Testis (tissue), 3 donors: Measurements from ENCODE around the gene PJVK. TPM values are rescaled to one million over a fixed set of nuclear protein-coding genes. Genes with fewer than 3 reads are reported as not detected.

Experiments used
- DNase-seq: peaks from one replicate; pipeline ENCODE4 v3.0.0-alpha.2; 2019
- H3K27ac ChIP-seq, 2 donors: fragments of 200-600 bp; sonication (generic); one replicate each; pipeline ENCODE4 v1.5.1; 2019
- H3K27me3 ChIP-seq: fragments of 200-600 bp; sonication (generic); one replicate; pipeline ENCODE4 v1.5.1; 2019
- H3K36me3 ChIP-seq: fragments of 200-600 bp; sonication (generic); one replicate; pipeline ENCODE4 v1.5.1; 2017; ENCODE audit warnings: low read depth; ENCODE audit errors: missing control alignments
- H3K4me1 ChIP-seq: fragments of 200-600 bp; sonication (generic); one replicate; pipeline ENCODE4 v1.5.1; 2019
- H3K4me3 ChIP-seq, 2 donors: fragments of 200-600 bp; sonication (generic); one replicate each; pipeline ENCODE4 v1.5.1; 2017 to 2019
- H3K9me3 ChIP-seq: fragments of 200-600 bp; sonication (generic); one replicate; pipeline ENCODE4 v1.5.1; 2017
- CTCF ChIP-seq, 3 experiments: fragments of 450-650 bp in 2 of 3; fragments of 200-600 bp in 1 of 3; sonication (generic) in 1 of 3; IDR thresholded peaks; one replicate each; pipeline ENCODE4 v1.5.1; 2016 to 2019; ENCODE audit warnings: antibody characterized with exemption in 3 of 3, mild to moderate bottlenecking in 2 of 3, moderate library complexity in 1 of 3
- POLR2A ChIP-seq: fragments of 450-650 bp; IDR thresholded peaks from one replicate; pipeline ENCODE4 v1.6.1; 2017; ENCODE audit warnings: antibody characterized with exemption, mild to moderate bottlenecking, moderate library complexity
- WGBS, 2 donors: methylation state at CpG; one replicate each; pipeline ENCODE4 v1.1.5; 2018; 5-methylcytosine and 5-hydroxymethylcytosine counted together
- intact Hi-C: fragments of 100-400 bp; cut with DNase I; formaldehyde crosslinking; loops from one replicate; pipeline ENCODE4 v1.15.1; 2023; ENCODE audit warnings: low total_unique reads
- polyA plus RNA-seq: library from polyadenylated mRNA; stranded (reverse); fragments of 350-450 nt; fragmentation: Illumina TruSeq; extraction: RNeasy Lipid Tissue Mini Kit (QIAGEN cat#74804); gene quantifications from one replicate; pipeline ENCODE4 v1.2.3, GENCODE V29; 2014; ENCODE audit warnings: low read depth, low replicate concordance; ENCODE audit not compliant: insufficient read depth
- total RNA-seq, 2 donors: library from RNA; depleted of rRNA; stranded (reverse); fragments of >200 nt; gene quantifications; one replicate each; pipeline ENCODE4 v1.2.3, GENCODE V29; 2016

The PJVK gene
- total and polyA plus RNA-seq, 3 donors from 2014 or later, result 20.6 to 61.3 (median 31.7) TPM

- TF ChIP-seq POLR2A (no peak), CTCF (IDR thresholded peaks at IDR 0.05) (no peak)
- no peak for DNase-seq
- H3K27ac ChIP-seq, result no peak overlapping the region
- H3K36me3 ChIP-seq, result no peaks in the 10 kb centered on the region
- intact Hi-C loops, result no loop called here
- H3K4me1 ChIP-seq, result no peaks in the 10 kb centered on the region
- no peaks in the 10 kb centered on the region for H3K27me3 ChIP-seq
- no peaks in the 10 kb centered on the region for H3K9me3 ChIP-seq
- WGBS, 2 donors, result 88 to 100% methylated on average over 1 of the region's 1 CpG
- no peak overlapping the region for H3K4me3 ChIP-seq
These were observed 55.8 kb downstream of the PJVK start for GRCh38 chr2:178506949-178507348.

GRCh38 chr2:178508646-178509045 is 57.5 kb downstream of the PJVK start:
- intact Hi-C loops, result no loop called here
- H3K27ac ChIP-seq, result no peak overlapping the region
- H3K4me1 ChIP-seq, result no peaks in the 10 kb centered on the region
- no peak for TF ChIP-seq POLR2A
- no peak for TF ChIP-seq CTCF (IDR thresholded peaks at IDR 0.05)
- no peaks in the 10 kb centered on the region for H3K36me3 ChIP-seq
- DNase-seq, result no peak
- H3K4me3 ChIP-seq, result no peak overlapping the region
- no peaks in the 10 kb centered on the region for H3K9me3 ChIP-seq
- H3K27me3 ChIP-seq, result no peaks in the 10 kb centered on the region
- 97 to 98% methylated on average over 2 of the region's 2 CpGs for WGBS, 2 donors

DNA sequence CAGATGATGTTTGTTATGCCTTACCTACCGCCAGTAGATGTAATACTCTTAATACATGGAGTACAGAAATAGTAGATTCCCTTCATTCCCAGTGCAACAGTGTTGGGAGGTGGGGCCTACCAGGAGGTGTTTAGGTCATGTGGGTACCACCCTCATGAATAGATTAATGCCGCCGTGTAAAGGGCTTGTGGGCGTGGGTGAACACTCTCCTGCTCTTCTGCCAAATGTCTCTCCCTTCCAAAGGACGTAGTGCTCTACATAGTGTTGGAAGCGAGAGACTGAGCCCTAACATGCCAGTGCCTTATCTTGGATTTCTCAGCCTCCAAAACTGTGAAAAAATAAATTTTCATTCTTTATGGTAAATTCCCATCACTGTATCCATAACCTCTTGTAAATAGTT is 59.2 kb downstream of the PJVK start:
- Histone ChIP-seq H3K27me3 (no peaks in the 10 kb centered on the region), H3K27ac (no peak overlapping the region), H3K4me3 (no peak overlapping the region), H3K9me3 (no peaks in the 10 kb centered on the region), H3K36me3 (no peaks in the 10 kb centered on the region), H3K4me1 (no peaks in the 10 kb centered on the region)
- TF ChIP-seq CTCF (IDR thresholded peaks at IDR 0.05) (no peak), POLR2A (no peak)
- 79 to 82% methylated on average over 6 of the region's 6 CpGs for WGBS, 2 donors
- no peak for DNase-seq
- intact Hi-C loops, result no loop called here

Other genes starting within 250 kb of the PJVK start
- gene PRKRA, start 203 bp upstream of the PJVK start, total RNA-seq, result 100 to 1,000 TPM in 1 of 2 donors, 10 to 100 TPM in 1; 87.5 to 108 TPM
- gene PRKRA, start 203 bp upstream of the PJVK start, polyA plus RNA-seq, result 103 TPM
- 10 to 100 TPM; 10.1 to 25.6 TPM for gene FKBP7, start 27.2 kb downstream of the PJVK start, total RNA-seq
- gene FKBP7, start 27.2 kb downstream of the PJVK start, polyA plus RNA-seq, result 27.4 TPM
- gene PLEKHA3, start 29.1 kb downstream of the PJVK start, total RNA-seq, result 10 to 100 TPM; 17.8 to 22.8 TPM
- 58.7 TPM for gene PLEKHA3, start 29.1 kb downstream of the PJVK start, polyA plus RNA-seq